T-helper 1 cell treated with Interleukin-12 subunit alpha and Interleukin-12 subunit beta and Interleukin-4 antibody, amounts not matched to agents 30 μg/mL and 1 μg/mL, for 36 hours (primary cell): Measurements from ENCODE around the gene PTPRF.

Source experiments
- H3K27ac Mint-ChIP-seq: one replicate; pipeline ENCODE4 v1.8.0; 2021; ENCODE audit warnings: mild to moderate bottlenecking, mixed read lengths
- H3K27me3 Mint-ChIP-seq: one replicate; pipeline ENCODE4 v1.8.0; 2021; ENCODE audit warnings: low read depth, mixed read lengths
- H3K36me3 Mint-ChIP-seq: one replicate; pipeline ENCODE4 v1.8.0; 2021; ENCODE audit warnings: low read depth, mixed read lengths
- H3K4me1 Mint-ChIP-seq: one replicate; pipeline ENCODE4 v1.8.0; 2021; ENCODE audit warnings: low read depth, mixed read lengths
- H3K4me3 Mint-ChIP-seq: one replicate; pipeline ENCODE4 v1.8.0; 2021; ENCODE audit warnings: mild to moderate bottlenecking, moderate library complexity, mixed read lengths
- H3K9me3 Mint-ChIP-seq: one replicate; pipeline ENCODE4 v1.8.0; 2021; ENCODE audit warnings: mixed read lengths

PTPRF gene

DNA sequence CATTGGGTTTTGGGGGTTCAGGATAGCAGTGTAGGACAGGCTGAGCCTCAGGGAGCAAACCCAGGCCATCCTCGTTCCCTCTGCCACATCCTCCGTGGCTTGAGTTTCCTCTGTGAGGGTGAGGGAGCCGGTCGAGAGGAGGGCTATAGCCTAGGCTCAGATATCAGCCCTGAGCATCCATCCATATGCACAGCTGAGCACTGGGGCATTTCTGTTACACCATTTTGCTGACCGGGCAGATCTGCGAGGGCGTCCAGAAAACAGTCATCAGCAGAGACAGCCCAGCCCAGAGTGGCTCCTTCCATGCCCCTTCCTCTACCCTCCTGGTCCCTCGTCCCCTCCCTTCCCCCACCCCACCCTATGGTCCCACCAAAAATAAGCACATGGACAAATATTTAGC is 53.5 kb downstream of the PTPRF start:
- Mint-ChIP-seq H3K4me1 (no peaks in the 10 kb centered on the region), H3K4me3 (no peak overlapping the region), H3K27ac (no peak overlapping the region), H3K9me3 (no peaks in the 10 kb centered on the region), H3K27me3 (no peaks in the 10 kb centered on the region), H3K36me3 (no peaks in the 10 kb centered on the region)

DNA sequence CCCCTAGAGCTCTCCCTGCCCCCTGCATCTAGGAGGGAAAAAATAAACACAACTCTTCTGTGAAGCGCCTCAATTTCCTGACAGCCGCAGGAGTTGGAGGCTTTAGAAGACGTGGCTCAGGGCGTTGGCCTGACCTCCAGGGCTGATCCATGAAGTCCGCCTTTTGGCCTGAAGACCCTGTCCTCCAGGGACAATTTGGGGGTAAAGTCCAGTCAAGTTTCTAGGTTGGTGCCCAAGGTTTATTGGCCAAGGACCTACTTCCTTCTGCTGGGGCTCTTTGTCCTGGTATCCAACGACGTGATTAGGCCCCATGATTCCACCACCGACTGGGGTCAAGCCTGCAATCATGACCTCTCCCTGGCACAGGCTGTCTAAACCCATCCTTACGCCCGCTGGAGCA is 54.9 kb downstream of the PTPRF start:
- Mint-ChIP-seq H3K4me3 (no peak overlapping the region), H3K36me3 (no peaks in the 10 kb centered on the region), H3K9me3 (no peaks in the 10 kb centered on the region), H3K4me1 (no peaks in the 10 kb centered on the region), H3K27me3 (no peaks in the 10 kb centered on the region), H3K27ac (no peak overlapping the region)

DNA sequence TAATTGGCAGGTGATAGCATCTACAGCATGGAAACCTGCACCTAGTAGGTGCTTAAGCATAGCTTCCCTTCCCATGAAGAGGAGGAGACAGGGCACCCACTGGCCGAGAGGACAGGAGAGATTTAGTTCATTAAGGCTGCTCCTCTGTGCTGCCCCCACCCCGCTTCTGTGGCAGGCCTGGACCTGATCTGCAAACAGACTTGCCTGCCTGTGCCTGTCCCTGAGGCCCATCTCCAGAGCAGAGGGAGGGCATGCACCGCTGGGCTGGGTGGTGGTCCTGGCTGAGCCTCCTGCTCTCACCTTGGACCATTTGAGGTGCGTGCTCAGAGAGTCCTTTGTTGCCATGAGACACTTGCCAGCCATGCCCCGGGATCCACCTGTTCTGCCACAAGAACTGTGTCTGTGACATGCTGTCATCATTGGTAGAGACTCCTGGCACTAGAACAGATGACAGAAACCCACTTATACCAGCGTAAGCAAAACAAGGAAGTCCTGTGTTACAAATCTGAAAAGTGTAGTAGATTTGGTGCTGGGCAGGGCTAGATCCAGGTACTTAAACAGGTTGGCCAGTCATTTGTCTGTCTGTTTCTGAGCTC is 55.6 kb downstream of the PTPRF start:
- Mint-ChIP-seq H3K36me3 (no peaks in the 10 kb centered on the region), H3K9me3 (no peaks in the 10 kb centered on the region), H3K4me1 (no peaks in the 10 kb centered on the region), H3K4me3 (no peak overlapping the region), H3K27ac (no peak overlapping the region), H3K27me3 (no peaks in the 10 kb centered on the region)

DNA sequence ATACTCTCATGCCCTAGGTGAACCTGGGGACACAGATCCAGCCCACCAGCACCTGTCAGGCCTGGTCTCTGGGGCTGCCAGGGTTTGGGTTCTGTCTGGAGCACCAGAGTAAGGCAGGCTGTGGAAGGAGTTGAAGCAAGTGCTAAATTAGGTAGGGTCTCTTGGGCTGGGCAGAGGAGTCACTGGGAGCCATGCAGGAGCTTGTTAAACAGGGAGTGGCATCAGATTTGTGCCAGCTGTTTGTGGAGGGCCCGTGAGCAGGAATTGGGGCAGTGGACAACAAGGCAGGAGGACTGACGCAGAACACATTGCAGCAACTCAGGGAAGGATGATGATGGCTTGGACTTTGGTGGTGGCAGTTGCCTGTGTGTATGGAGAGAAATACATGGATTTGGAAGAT is 56.3 kb downstream of the PTPRF start:
- Mint-ChIP-seq H3K4me1 (no peaks in the 10 kb centered on the region), H3K27ac (no peak overlapping the region), H3K9me3 (no peaks in the 10 kb centered on the region), H3K4me3 (no peak overlapping the region), H3K36me3 (no peaks in the 10 kb centered on the region), H3K27me3 (no peaks in the 10 kb centered on the region)

DNA sequence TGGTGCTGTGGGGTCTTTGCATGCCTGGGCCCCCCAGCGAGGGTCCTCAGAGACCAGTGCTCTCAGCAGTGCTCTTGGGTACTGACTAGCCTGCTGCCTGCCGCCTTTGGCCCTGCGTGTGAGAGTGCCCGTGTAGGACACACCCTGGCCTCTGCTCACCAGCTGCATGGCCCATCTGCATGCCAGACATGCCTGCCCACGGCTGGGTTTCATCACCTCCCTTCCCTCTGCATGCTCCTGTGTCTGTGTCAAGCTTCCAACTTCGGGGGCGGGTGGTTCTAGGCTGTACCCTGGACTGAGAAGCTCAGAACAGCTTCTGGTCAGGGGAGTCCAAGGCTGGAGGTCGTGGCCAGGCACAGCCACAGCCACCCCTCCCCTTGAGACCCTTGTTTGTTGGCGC is 56.9 kb downstream of the PTPRF start:
- Mint-ChIP-seq H3K27ac (no peak overlapping the region), H3K4me3 (no peak overlapping the region), H3K27me3 (no peaks in the 10 kb centered on the region), H3K4me1 (no peaks in the 10 kb centered on the region), H3K36me3 (no peaks in the 10 kb centered on the region), H3K9me3 (no peaks in the 10 kb centered on the region)

DNA sequence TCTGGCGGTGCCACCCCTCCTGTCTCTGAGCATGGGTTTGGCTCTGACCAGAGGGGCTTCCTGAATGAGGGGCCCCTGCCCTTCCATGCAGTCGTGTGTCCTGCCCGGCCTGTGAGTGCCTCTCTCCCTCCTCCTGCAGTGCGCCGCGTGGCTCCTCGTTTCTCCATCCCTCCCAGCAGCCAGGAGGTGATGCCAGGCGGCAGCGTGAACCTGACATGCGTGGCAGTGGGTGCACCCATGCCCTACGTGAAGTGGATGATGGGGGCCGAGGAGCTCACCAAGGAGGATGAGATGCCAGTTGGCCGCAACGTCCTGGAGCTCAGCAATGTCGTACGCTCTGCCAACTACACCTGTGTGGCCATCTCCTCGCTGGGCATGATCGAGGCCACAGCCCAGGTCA is 57.9 kb downstream of the PTPRF start:
- no peak overlapping the region for H3K4me3 Mint-ChIP-seq

DNA sequence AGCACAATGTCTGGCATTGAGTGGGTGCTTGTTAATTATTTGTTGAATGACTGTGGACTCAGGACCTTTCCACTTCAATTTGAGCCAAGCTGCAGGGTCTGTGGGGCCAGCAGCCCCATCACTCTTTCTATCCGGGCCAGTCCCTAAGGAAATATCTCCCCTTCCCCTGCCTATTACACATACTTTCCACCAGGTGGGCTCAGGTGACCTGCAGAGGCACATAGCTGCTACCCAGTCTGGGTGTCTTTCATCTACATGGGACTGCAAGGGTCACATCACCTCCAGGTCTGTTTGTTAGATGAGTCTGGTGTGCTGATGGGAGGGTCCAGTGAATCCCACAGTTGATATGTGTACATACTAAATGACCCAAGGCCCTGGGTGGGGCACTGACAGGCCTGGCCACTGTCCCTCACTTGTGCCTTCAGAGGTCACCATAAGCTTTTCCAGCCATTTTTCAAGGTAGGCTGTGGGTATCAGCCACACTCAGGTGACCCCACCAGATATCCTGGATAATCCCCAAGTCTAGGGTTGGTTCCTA is 59.8 kb downstream of the PTPRF start:
- H3K4me1 Mint-ChIP-seq = no peaks in the 10 kb centered on the region
- H3K27me3 Mint-ChIP-seq = no peaks in the 10 kb centered on the region
- no peaks in the 10 kb centered on the region for H3K36me3 Mint-ChIP-seq
- H3K4me3 Mint-ChIP-seq = no peak overlapping the region
- no peak overlapping the region for H3K27ac Mint-ChIP-seq
- no peaks in the 10 kb centered on the region for H3K9me3 Mint-ChIP-seq

More for the DNA sequence above, 57.9 kb downstream of the PTPRF start:
- Mint-ChIP-seq H3K9me3 (no peaks in the 10 kb centered on the region), H3K27ac (no peak overlapping the region), H3K4me1 (no peaks in the 10 kb centered on the region), H3K27me3 (no peaks in the 10 kb centered on the region), H3K36me3 (no peaks in the 10 kb centered on the region)

DNA sequence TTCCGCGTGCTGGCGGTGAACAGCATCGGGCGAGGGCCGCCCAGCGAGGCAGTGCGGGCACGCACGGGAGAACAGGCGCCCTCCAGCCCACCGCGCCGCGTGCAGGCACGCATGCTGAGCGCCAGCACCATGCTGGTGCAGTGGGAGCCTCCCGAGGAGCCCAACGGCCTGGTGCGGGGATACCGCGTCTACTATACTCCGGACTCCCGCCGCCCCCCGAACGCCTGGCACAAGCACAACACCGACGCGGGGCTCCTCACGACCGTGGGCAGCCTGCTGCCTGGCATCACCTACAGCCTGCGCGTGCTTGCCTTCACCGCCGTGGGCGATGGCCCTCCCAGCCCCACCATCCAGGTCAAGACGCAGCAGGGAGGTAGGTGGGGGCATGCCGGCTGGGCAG is 60.5 kb downstream of the PTPRF start:
- H3K27me3 Mint-ChIP-seq = no peaks in the 10 kb centered on the region
- H3K4me1 Mint-ChIP-seq = no peaks in the 10 kb centered on the region
- no peak overlapping the region for H3K27ac Mint-ChIP-seq
- H3K9me3 Mint-ChIP-seq = no peaks in the 10 kb centered on the region
- H3K36me3 Mint-ChIP-seq = no peaks in the 10 kb centered on the region
- no peak overlapping the region for H3K4me3 Mint-ChIP-seq

DNA sequence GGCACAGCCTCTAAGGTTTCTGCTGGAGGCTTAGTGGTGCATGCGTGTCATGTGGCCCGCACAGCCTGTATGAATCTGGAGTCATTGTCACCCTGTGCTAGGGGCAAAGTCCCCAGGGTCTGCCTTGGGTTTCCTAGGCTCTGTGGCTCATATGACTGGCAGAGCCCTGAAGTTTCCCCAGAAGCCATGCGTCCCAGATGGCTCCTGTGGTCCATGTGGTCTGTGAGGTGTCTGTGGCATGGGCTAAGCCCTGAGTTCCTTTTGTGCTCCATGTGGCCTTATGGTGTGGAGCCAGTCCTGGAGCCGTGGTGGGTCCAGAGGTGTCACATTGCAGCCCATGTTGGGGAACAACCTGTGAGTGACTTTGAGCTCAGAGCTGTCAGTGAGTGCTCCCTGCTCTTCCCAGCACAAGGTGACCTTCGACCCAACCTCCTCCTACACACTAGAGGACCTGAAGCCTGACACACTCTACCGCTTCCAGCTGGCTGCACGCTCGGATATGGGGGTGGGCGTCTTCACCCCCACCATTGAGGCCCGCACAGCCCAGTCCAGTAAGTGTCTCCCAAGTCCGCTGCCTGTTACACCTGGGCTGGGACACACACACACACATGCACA is 61.5 kb downstream of the PTPRF start:
- Mint-ChIP-seq H3K4me1 (no peaks in the 10 kb centered on the region), H3K27ac (no peak overlapping the region), H3K9me3 (no peaks in the 10 kb centered on the region), H3K4me3 (no peak overlapping the region), H3K36me3 (no peaks in the 10 kb centered on the region), H3K27me3 (no peaks in the 10 kb centered on the region)

DNA sequence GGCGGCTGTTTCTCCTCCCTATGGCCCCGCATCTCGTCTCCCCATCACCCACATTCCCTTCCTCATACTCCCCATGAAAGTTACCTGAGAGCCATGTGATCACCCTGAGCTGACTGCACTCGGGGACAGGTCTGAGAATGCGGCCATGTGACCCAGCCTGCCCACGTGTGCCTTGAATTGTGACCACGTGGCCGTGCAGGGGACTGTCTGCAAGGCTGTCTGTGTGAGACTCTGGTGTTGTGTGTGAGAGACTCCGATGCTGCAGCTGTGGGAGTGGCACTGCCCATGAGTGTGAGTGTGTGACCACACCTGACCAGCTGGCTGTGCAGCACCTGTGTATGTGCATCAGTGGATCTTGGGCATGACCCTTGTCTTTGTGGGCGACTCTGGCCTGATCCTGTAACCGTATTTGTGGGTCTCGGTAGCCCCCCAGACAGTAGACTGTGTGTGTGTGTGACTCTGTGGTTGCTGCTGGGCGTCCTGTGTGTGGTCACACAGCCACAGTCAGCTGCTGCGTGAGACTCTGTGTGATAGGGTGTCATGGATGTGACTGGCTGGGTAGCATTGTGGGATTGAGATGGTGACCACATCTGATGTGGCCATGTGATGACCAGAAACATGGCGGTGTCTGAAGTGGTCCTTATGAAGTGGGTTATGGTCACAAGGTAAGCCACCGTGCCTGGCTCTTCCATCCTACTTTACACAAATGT is 62.4 kb downstream of the PTPRF start:
- no peaks in the 10 kb centered on the region for H3K4me1 Mint-ChIP-seq
- no peaks in the 10 kb centered on the region for H3K27me3 Mint-ChIP-seq
- H3K27ac Mint-ChIP-seq = no peak overlapping the region
- no peak overlapping the region for H3K4me3 Mint-ChIP-seq
- no peaks in the 10 kb centered on the region for H3K36me3 Mint-ChIP-seq
- H3K9me3 Mint-ChIP-seq = no peaks in the 10 kb centered on the region

DNA sequence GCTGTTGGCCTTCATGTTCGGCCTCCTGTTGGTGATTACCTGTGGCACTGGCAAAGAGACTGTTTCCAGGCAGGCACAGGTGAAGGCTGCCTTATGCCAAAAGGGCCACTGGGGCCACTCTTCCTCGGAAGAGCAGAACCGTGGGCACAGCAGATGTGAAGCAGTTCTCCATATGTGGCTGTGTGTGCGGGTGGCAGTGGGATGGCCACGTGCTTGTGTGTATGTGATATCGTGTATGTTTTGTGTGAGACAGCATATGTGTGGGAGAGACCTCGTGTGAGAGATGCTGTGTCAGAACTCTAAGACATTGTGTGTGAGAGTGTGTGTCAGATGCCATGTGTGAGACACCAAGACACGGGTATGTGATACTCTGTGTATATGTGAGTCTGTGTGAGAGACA is 65.9 kb downstream of the PTPRF start:
- H3K4me3 Mint-ChIP-seq = no peak overlapping the region
- H3K27me3 Mint-ChIP-seq = no peaks in the 10 kb centered on the region
- no peaks in the 10 kb centered on the region for H3K36me3 Mint-ChIP-seq
- H3K9me3 Mint-ChIP-seq = no peaks in the 10 kb centered on the region
- no peaks in the 10 kb centered on the region for H3K4me1 Mint-ChIP-seq
- no peak overlapping the region for H3K27ac Mint-ChIP-seq

DNA sequence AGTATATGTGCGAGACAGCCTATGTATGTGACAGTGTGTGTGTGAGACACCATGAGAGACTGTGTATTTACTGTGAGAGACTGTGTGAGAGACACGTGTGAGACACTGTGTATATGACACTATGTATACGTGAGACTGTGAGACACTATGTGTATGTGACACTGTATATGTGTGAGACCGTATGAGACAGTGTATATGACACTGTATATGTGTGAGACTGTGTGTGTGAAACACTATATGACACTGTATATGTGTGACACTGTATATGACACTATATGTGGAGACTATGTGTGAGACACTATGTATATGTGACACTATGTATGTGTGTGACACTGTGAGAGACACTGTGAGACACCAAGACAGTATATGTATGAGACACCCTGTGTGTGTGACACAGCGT is 66.3 kb downstream of the PTPRF start:
- Mint-ChIP-seq H3K36me3 (no peaks in the 10 kb centered on the region), H3K27ac (no peak overlapping the region), H3K4me1 (no peaks in the 10 kb centered on the region), H3K9me3 (no peaks in the 10 kb centered on the region), H3K4me3 (no peak overlapping the region), H3K27me3 (no peaks in the 10 kb centered on the region)

DNA sequence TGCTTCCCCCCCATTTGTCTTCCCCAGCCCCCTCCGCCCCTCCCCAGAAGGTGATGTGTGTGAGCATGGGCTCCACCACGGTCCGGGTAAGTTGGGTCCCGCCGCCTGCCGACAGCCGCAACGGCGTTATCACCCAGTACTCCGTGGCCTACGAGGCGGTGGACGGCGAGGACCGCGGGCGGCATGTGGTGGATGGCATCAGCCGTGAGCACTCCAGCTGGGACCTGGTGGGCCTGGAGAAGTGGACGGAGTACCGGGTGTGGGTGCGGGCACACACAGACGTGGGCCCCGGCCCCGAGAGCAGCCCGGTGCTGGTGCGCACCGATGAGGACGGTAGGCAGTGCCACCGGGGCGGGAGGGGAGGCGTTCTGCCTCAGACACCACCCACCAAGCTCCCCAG is 67.0 kb downstream of the PTPRF start:
- Mint-ChIP-seq H3K36me3 (no peaks in the 10 kb centered on the region), H3K4me1 (no peaks in the 10 kb centered on the region), H3K4me3 (no peak overlapping the region), H3K27ac (no peak overlapping the region), H3K9me3 (no peaks in the 10 kb centered on the region), H3K27me3 (no peaks in the 10 kb centered on the region)

DNA sequence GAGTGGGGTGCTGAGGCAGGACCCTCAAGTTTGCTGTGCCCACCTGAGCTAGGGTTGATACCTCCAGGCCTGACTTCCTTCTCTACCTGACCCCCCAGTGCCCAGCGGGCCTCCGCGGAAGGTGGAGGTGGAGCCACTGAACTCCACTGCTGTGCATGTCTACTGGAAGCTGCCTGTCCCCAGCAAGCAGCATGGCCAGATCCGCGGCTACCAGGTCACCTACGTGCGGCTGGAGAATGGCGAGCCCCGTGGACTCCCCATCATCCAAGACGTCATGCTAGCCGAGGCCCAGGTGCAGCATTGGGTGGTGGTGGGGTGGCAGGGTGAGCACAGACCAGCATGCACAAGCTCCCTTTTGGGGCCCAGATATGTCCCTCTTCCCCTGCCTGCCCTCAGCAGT is 67.9 kb downstream of the PTPRF start:
- H3K4me1 Mint-ChIP-seq = no peaks in the 10 kb centered on the region
- H3K27me3 Mint-ChIP-seq = no peaks in the 10 kb centered on the region
- no peak overlapping the region for H3K27ac Mint-ChIP-seq
- no peaks in the 10 kb centered on the region for H3K9me3 Mint-ChIP-seq
- no peak overlapping the region for H3K4me3 Mint-ChIP-seq
- H3K36me3 Mint-ChIP-seq = no peaks in the 10 kb centered on the region
